Cardiac muscle cell (in vitro differentiated cells and primary cell): ENCODE data around the gene ANKRD6. TPM values are rescaled to one million over a fixed set of nuclear protein-coding genes. Genes with fewer than 3 reads are reported as not detected.

Source experiments
- DNase-seq, 2 donors: peaks; one replicate each; pipeline versions ENCODE4 v3.0.0 to v3.0.0-alpha.2; 2010 to 2017; ENCODE audit warnings: low read depth in 1 of 2, low spot score in 1 of 2
- H3K27ac ChIP-seq: fragments of 200-600 bp; sonication (generic); 2 replicates; pipeline ENCODE4 v1.5.1; 2016
- H3K27me3 ChIP-seq: fragments of 200-600 bp; sonication (generic); 2 replicates; pipeline ENCODE4 v1.6.0; 2016; ENCODE audit warnings: control low read depth
- H3K36me3 ChIP-seq: fragments of 200-600 bp; sonication (generic); 2 replicates; pipeline ENCODE4 v1.5.1; 2016; ENCODE audit warnings: control low read depth
- H3K4me1 ChIP-seq: fragments of 200-600 bp; sonication (generic); 2 replicates; pipeline ENCODE4 v1.8.1; 2017; ENCODE audit warnings: low read depth, mild to moderate bottlenecking, mixed run types
- H3K4me3 ChIP-seq: fragments of 200-600 bp; sonication (generic); 2 replicates; pipeline ENCODE4 v1.5.1; 2016; ENCODE audit warnings: mild to moderate bottlenecking
- H3K9me3 ChIP-seq: fragments of 200-600 bp; sonication (generic); 2 replicates; pipeline ENCODE4 v1.5.1; 2017; ENCODE audit warnings: low read depth, mild to moderate bottlenecking, control low read depth
- polyA plus RNA-seq: library from polyadenylated mRNA; unstranded; fragments of >200 nt; fragmentation: Nextera tagmentation; extraction: Ambion mirVana; gene quantifications from 2 replicates; pipeline ENCODE4 v1.2.1, GENCODE V29; 2016
- total RNA-seq: library from RNA; depleted of rRNA; stranded (reverse); fragments of >200 nt; gene quantifications from 2 replicates; pipeline ENCODE4 v1.2.3, GENCODE V29; 2016
- TF ChIP-seq, protein P1 (sequence below): IDR thresholded peaks from 2 replicates; pipeline ENCODE4 v1.5.1; 2012; ENCODE audit warnings: low read depth, mild to moderate bottlenecking, low read length

The ANKRD6 gene
- total and polyA plus RNA-seq, 2 experiments from 2014 or later: 10.3 to 21.5 TPM

DNA sequence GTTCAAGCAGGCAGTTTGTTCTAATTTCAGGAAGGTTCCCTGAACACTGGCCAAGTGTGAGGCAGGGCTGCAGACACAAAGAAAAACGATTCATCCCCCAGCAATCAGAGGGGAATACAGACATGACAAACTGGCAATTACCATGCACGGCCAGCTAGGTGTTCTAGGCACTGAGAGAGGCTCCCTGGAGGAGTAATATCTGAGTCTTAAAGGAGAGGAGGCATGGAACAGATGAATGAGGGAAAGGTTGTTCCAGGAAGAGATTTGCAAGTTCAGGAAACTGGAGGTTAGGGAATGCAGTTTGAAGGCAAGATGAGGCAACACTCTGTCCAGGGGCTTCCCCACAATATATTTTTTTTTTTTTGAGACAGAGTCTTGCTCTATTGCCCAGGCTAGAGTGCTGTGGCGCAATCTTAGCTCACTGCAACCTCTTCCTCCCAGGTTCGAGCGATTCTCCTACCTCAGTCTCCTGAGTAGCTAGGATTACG lies 32.0 kb upstream of the ANKRD6 start:
- no peak overlapping the region for H3K27ac ChIP-seq
- H3K9me3 ChIP-seq: no peaks in the 10 kb centered on the region
- no peaks in the 10 kb centered on the region for H3K36me3 ChIP-seq
- DNase-seq: peak in 1 of 2 donors; percentile 52
- TF ChIP-seq, protein P1, sequence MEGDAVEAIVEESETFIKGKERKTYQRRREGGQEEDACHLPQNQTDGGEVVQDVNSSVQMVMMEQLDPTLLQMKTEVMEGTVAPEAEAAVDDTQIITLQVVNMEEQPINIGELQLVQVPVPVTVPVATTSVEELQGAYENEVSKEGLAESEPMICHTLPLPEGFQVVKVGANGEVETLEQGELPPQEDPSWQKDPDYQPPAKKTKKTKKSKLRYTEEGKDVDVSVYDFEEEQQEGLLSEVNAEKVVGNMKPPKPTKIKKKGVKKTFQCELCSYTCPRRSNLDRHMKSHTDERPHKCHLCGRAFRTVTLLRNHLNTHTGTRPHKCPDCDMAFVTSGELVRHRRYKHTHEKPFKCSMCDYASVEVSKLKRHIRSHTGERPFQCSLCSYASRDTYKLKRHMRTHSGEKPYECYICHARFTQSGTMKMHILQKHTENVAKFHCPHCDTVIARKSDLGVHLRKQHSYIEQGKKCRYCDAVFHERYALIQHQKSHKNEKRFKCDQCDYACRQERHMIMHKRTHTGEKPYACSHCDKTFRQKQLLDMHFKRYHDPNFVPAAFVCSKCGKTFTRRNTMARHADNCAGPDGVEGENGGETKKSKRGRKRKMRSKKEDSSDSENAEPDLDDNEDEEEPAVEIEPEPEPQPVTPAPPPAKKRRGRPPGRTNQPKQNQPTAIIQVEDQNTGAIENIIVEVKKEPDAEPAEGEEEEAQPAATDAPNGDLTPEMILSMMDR: no peak
- H3K4me3 ChIP-seq: no peak overlapping the region
- peaks cover 25% of the 10 kb centered on the region for H3K4me1 ChIP-seq
- no peaks in the 10 kb centered on the region for H3K27me3 ChIP-seq

DNA sequence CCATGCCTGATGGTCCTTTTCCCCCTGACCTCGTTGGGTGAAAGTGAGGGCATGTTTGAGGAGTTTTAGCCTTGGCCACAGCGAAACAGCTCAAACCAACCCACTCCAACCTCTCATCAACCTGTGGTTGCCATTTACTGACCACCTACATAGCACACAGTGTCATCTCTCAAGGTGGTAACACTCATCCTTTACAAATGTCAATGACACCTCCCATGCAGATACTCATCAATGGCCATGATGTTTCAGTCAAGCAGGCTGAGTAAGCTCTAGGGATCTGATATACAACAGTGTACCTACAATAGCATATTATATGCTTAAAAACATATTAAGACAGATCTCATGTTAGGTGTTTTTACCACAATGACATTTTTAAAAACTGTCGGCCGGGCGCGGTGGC lies 30.2 kb upstream of the ANKRD6 start:
- Histone ChIP-seq H3K4me1 (peaks cover 31% of the 10 kb centered on the region), H3K27ac (no peak overlapping the region), H3K9me3 (no peaks in the 10 kb centered on the region), H3K4me3 (no peak overlapping the region), H3K36me3 (no peaks in the 10 kb centered on the region), H3K27me3 (no peaks in the 10 kb centered on the region)
- TF ChIP-seq, protein P1: no peak
- DNase-seq: no peak

DNA sequence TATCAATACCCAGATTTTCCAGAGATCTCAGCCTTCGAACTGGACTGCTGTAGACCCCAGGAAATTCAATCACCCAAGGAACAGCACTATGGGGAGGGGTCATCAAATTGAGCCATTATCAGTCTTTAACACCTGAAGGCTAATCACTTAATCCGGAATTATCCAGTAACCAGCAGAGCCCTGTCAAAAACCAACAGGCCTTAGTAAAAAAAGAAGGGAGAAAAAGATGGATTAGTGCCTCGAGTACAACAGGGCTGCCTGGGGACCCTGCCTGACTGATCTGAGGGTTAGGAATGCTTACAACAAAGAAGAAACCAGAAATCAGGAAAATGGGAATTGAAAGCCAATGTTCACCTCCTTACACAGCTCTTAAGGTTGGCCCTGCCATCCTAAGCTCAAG lies 28.4 kb upstream of the ANKRD6 start:
- Histone ChIP-seq H3K4me1 (peaks cover 48% of the 10 kb centered on the region), H3K27ac (no peak overlapping the region), H3K36me3 (no peaks in the 10 kb centered on the region), H3K27me3 (no peaks in the 10 kb centered on the region), H3K4me3 (no peak overlapping the region), H3K9me3 (no peaks in the 10 kb centered on the region)
- TF ChIP-seq, protein P1: no peak
- DNase-seq: no peak

DNA sequence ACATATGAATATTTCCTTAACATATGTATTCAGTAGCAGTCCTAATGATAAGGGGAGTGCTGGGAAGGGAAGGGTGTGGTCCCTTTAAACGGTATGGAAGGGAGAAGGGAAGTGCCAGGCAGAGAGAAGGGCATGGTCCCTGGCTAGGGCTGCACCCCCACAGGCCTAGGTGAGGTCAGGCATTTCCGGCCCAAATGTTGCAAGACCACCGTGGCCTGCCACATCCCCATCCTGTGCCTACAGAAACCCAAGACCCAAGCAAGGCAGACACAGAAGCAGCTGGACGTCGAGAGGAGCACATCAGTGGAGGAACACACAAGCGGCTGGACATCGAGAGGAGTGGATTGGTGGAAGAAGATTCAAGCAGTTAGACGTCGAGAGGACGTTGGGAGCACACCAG lies 26.8 kb upstream of the ANKRD6 start:
- Histone ChIP-seq H3K27me3 (no peaks in the 10 kb centered on the region), H3K27ac (no peak overlapping the region), H3K4me1 (peaks cover 44% of the 10 kb centered on the region), H3K4me3 (no peak overlapping the region), H3K9me3 (no peaks in the 10 kb centered on the region), H3K36me3 (no peaks in the 10 kb centered on the region)
- no peak for DNase-seq
- TF ChIP-seq, protein P1: no peak

DNA sequence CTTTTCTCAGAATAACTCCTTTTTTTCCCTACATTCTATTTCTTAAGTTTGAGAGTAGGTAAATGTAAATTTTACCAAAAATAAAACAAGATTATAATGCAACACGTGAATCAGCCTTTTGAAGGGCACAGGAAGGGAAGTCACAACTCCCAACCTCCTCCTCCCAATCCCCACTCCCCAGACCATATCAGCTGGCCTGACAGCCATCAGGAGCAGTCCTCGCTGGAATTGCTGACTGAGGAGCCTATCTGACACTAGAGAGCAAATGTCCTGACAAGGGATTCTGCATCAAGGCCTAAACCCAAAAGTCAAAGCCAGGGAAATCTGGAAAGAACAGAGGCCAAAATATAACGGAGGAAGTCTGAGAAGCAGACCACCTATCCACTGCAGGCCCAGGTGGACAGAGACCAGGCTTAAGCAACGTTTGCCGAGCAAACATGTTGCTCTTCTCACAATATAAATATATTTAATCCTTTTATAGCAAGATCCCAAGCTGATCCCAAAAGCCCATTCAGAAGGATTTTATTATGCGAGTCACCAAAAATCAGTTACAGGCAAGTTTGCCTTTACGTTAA lies 23.4 kb upstream of the ANKRD6 start:
- peak overlapping the region; percentile 94 for H3K27ac ChIP-seq
- TF ChIP-seq, protein P1: no peak
- H3K9me3 ChIP-seq: no peaks in the 10 kb centered on the region
- peak overlapping the region; percentile 72 for H3K4me3 ChIP-seq
- H3K4me1 ChIP-seq: peaks cover 38% of the 10 kb centered on the region
- H3K27me3 ChIP-seq: no peaks in the 10 kb centered on the region
- DNase-seq: peak in 1 of 2 donors; percentile 51
- H3K36me3 ChIP-seq: no peaks in the 10 kb centered on the region
